HEK293 (cell line): ENCODE results near the gene UTP14C.
"Not testable (repeated sequence)": the region's sequence is repeated elsewhere in the genome, so short reads cannot be mapped to it uniquely, and the experiment has no call there.

Experiments used
- BCL11A ChIP-seq: fragments of 450-650 bp; formaldehyde crosslinking; IDR thresholded peaks from 2 replicates; pipeline ENCODE4 v1.5.1; 2016; ENCODE audit warnings: low read depth, missing biosample characterization, missing genetic modification characterization
- KLF7 ChIP-seq: fragments of 450-650 bp; formaldehyde crosslinking; IDR thresholded peaks from 2 replicates; pipeline ENCODE4 v1.5.1; 2016; ENCODE audit warnings: missing biosample characterization, missing genetic modification characterization, borderline replicate concordance
- SCRT1 ChIP-seq: fragments of 450-650 bp; formaldehyde crosslinking; IDR thresholded peaks from 2 replicates; pipeline ENCODE4 v1.5.1; 2016; ENCODE audit warnings: missing biosample characterization, missing genetic modification characterization, borderline replicate concordance
- TCF7L2 ChIP-seq: IDR thresholded peaks from 2 replicates; pipeline ENCODE4 v1.6.1; 2011; ENCODE audit warnings: low read depth, mild to moderate bottlenecking, inconsistent platforms, low read length, moderate library complexity, borderline replicate concordance
- ZBTB7A ChIP-seq: fragments of 450-650 bp; formaldehyde crosslinking; IDR thresholded peaks from 2 replicates; pipeline ENCODE4 v1.5.1; 2016; ENCODE audit warnings: low read depth, missing biosample characterization, missing genetic modification characterization
- ZBTB8A ChIP-seq: fragments of 450-650 bp; formaldehyde crosslinking; IDR thresholded peaks from 2 replicates; pipeline ENCODE4 v1.5.1; 2016; ENCODE audit warnings: missing biosample characterization, missing genetic modification characterization
- ZNF2 ChIP-seq: fragments of 450-650 bp; formaldehyde crosslinking; IDR thresholded peaks from 2 replicates; pipeline ENCODE4 v1.5.1; 2016; ENCODE audit warnings: missing biosample characterization, missing genetic modification characterization
- ZNF311 ChIP-seq: fragments of 450-650 bp; formaldehyde crosslinking; IDR thresholded peaks from 2 replicates; pipeline ENCODE4 v1.5.1; 2017; ENCODE audit warnings: missing biosample characterization, missing genetic modification characterization, borderline replicate concordance
- ZNF398 ChIP-seq: fragments of 450-650 bp; formaldehyde crosslinking; IDR thresholded peaks from 2 replicates; pipeline ENCODE4 v1.5.1; 2017; ENCODE audit warnings: missing biosample characterization, missing genetic modification characterization
- ZNF416 ChIP-seq: fragments of 450-650 bp; formaldehyde crosslinking; IDR thresholded peaks from 2 replicates; pipeline ENCODE4 v1.5.1; 2016; ENCODE audit warnings: missing biosample characterization, missing genetic modification characterization
- ZNF558 ChIP-seq: fragments of 450-650 bp; formaldehyde crosslinking; IDR thresholded peaks from 2 replicates; pipeline ENCODE4 v1.5.1; 2016; ENCODE audit warnings: missing biosample characterization, missing genetic modification characterization
- ZNF585B ChIP-seq: fragments of 450-650 bp; formaldehyde crosslinking; IDR thresholded peaks from 2 replicates; pipeline ENCODE4 v1.5.1; 2016; ENCODE audit warnings: missing biosample characterization, missing genetic modification characterization

- TF ChIP-seq ZNF416 (tag by site-specific recombination); ZNF398; ZBTB7A (tag by site-specific recombination); ZNF311 (tag by site-specific recombination); ZNF585B (tag by site-specific recombination); ZBTB8A (tag by site-specific recombination); BCL11A (tag by site-specific recombination); KLF7; ZNF2 (tag by site-specific recombination); ZNF558 (tag by site-specific recombination); SCRT1 (tag by site-specific recombination); TCF7L2: not testable (repeated sequence)
Observed at GRCh38 chr13:52061064-52061463, 36.6 kb downstream of the UTP14C start.
